ENCODE data around the gene PDE7B. TPM values are rescaled to one million over a fixed set of nuclear protein-coding genes. Genes with fewer than 3 reads are reported as not detected.
"Not testable (repeated sequence)": the region's sequence is repeated elsewhere in the genome, so short reads cannot be mapped to it uniquely, and the experiment has no call there.

The PDE7B gene
- total RNA-seq, 2 experiments from 2014 or later, result 0.58 to 0.68 TPM

GRCh38 chr6:136213853-136214252, 362.4 kb downstream of the PDE7B start:
- Mint-ChIP-seq H3K36me3 (ENCODE audit: low read depth) (no peaks in the 10 kb centered on the region), H3K4me3 (no peak overlapping the region), H3K9me3 (no peaks in the 10 kb centered on the region), H3K27ac (no peak overlapping the region), H3K27me3 (no peaks in the 10 kb centered on the region), H3K4me1 (ENCODE audit: low read depth) (no peaks in the 10 kb centered on the region)
- no peak for ATAC-seq
- DNase-seq, result no peak
- no peak for TF ChIP-seq CTCF (IDR thresholded peaks at IDR 0.05)
- ChIA-PET POLR2A (no interaction called here), CTCF (no interaction called here)
- intact Hi-C loops (cut with micrococcal nuclease), result no loop called here

GRCh38 chr6:136216503-136217401, 365.3 kb downstream of the PDE7B start:
- Mint-ChIP-seq H3K4me1 (ENCODE audit: low read depth) (no peaks in the 10 kb centered on the region), H3K27ac (no peak overlapping the region), H3K4me3 (no peak overlapping the region), H3K9me3 (peaks cover 5% of the 10 kb centered on the region), H3K36me3 (ENCODE audit: low read depth) (no peaks in the 10 kb centered on the region), H3K27me3 (no peaks in the 10 kb centered on the region)
- intact Hi-C loops (cut with micrococcal nuclease), result no loop called here
- ATAC-seq, result no peak
- CTCF ChIA-PET, result interaction anchor here (4.5 kb wide), 1 partner anchor 10 kb away, joined by 20 read pairs; no protein-coding TSS in a partner anchor
- DNase-seq, result no peak
- POLR2A ChIA-PET, result no interaction called here
- no peak for TF ChIP-seq CTCF (IDR thresholded peaks at IDR 0.05)

GRCh38 chr6:136224974-136225373, 373.5 kb downstream of the PDE7B start:
- H3K9me3 Mint-ChIP-seq; H3K27ac Mint-ChIP-seq; DNase-seq; H3K4me3 Mint-ChIP-seq; H3K4me1 Mint-ChIP-seq (ENCODE audit: low read depth); ATAC-seq; H3K27me3 Mint-ChIP-seq; H3K36me3 Mint-ChIP-seq (ENCODE audit: low read depth); POLR2A ChIA-PET: not testable (repeated sequence)
- intact Hi-C loops (cut with micrococcal nuclease), result loop anchor here (5.0 to 10.0 kb wide), 4 partner anchors 190 to 718 kb away; no protein-coding TSS in a partner anchor
- CTCF ChIA-PET, result interaction anchor here (1.0 kb wide), 1 partner anchor 719 kb away, joined by 3 read pairs; no protein-coding TSS in a partner anchor

DNA sequence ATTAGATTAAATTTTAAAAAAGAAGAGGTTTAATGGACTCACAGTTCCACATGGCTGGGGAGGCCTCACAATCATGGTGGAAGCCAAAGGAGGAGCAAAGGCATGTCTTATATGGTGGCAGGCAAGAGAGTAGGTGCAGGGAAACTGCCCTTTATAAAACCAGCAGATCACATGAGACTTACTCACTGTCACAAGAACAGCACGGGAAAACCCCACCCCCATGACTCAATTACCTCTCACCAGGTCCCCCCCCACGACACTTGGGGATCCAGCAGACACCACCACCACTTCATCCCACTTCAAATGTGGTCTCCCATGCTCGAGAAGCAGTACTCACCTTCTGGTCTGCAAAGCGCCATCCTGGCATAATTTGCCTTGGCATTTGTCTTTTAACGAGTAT, 374.0 kb downstream of the PDE7B start:
- TF ChIP-seq CTCF (IDR thresholded peaks at IDR 0.05), result no peak
- Mint-ChIP-seq H3K27me3 (no peaks in the 10 kb centered on the region), H3K27ac (no peak overlapping the region), H3K36me3 (ENCODE audit: low read depth) (peaks cover 5% of the 10 kb centered on the region), H3K4me1 (ENCODE audit: low read depth) (peaks cover 9% of the 10 kb centered on the region), H3K9me3 (peaks cover 8% of the 10 kb centered on the region), H3K4me3 (no peak overlapping the region)
- DNase-seq (peak; percentile 62), ATAC-seq (peak; percentile 24)
- intact Hi-C loops (cut with micrococcal nuclease), result loop anchor here (5.0 to 10.0 kb wide), 4 partner anchors 191 to 718 kb away; no protein-coding TSS in a partner anchor
- ChIA-PET POLR2A (no interaction called here), CTCF (interaction anchor here (0.6 to 2.6 kb wide), 51 partner anchors 9 to 780 kb away, joined by 3 to 27 read pairs (median 5); partner anchors contain the start of gene BCLAF1)

DNA sequence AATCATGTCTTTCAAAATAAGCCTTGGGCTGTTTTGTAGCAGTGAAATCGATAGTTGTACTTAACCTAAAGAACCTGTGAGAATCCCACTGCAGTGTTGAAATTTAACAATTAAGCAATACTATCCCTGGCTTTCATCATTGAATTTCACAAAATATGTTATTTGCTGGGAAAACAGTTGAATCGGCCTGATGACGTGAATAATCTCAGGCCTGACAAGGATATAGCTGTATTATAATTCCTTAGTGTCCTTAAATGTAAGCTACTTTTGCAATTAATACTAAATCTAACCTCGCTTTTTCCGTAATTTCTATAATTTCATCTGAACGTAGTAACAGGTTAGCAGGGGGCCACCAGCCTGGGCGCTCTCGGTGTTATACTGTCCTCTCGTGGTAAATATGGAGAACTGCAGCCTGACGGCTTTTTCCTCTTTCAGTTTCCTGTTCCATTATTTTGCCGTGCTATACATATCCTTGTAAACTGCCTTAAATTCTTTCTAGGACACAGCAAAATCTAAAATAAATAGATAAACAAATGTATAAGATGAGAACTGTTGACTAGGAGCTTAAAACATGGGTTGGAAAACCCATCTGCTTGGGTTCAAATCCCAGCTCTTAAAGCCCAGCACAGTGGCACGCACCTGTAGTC, 374.6 kb downstream of the PDE7B start:
- intact Hi-C loops (cut with micrococcal nuclease), result loop anchor here (2.0 to 10.0 kb wide), 5 partner anchors 191 to 719 kb away; no protein-coding TSS in a partner anchor
- ATAC-seq (peak; percentile 93), DNase-seq (peak; percentile 74)
- Mint-ChIP-seq H3K36me3 (ENCODE audit: low read depth) (peaks cover 10% of the 10 kb centered on the region), H3K9me3 (peaks cover 8% of the 10 kb centered on the region), H3K27ac (no peak overlapping the region), H3K4me1 (ENCODE audit: low read depth) (peaks cover 9% of the 10 kb centered on the region), H3K27me3 (no peaks in the 10 kb centered on the region), H3K4me3 (no peak overlapping the region)
- ChIA-PET POLR2A (interaction anchor here (0.9 kb wide), 1 partner anchor 706 kb away, joined by 3 read pairs; no protein-coding TSS in a partner anchor), CTCF (interaction anchor here (0.6 to 2.6 kb wide), 81 partner anchors 9 to 781 kb away, joined by 3 to 27 read pairs (median 4); partner anchors contain the start of genes BCLAF1 and MTFR2)
- peak; percentile 100 for TF ChIP-seq CTCF (IDR thresholded peaks at IDR 0.05)
